Measurements from ENCODE around the gene CACNA1G.

The CACNA1G gene

DNA sequence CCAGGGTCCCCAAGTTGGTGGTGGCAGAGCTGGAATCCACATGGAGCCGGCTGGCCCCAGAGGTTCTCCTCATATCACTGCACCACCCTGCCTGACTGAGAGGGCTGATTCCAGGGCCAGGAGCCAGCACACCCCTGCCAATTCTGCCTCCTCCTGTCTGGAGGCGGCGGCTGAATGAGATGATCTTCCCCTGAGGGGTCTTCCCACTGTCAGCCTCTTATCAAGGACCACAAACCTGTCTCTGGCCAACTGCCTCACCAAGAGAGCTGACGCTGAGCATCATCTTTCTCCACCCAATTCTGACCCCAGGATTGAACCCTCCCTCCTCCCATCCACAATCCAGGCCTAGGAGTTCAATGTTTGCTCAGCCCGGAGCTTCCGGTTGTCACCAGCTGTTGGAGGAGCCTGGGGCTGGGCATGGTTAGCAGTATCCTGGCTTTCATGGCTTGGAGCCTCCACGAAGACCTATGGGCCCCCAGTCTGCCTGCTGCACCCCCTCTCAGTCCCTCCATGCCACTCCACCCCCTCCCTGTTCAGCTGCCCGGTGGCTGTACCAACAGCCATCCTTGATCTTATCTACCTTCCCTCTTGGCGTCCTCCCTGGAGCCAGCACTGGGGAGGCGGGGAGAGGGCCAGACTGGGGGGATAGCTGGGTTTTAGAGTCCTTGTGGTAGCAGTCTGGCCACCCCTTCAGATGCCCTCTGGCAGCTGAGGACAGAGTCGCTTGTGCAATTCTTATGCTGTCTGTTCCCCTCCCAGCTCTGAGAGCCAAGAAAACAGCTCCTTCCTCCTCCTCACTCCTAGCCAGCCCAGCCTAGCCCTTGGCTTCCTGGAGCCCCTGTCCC, 99.7 kb downstream of the CACNA1G start:
- peak; percentile 3 for DNase-seq

DNA sequence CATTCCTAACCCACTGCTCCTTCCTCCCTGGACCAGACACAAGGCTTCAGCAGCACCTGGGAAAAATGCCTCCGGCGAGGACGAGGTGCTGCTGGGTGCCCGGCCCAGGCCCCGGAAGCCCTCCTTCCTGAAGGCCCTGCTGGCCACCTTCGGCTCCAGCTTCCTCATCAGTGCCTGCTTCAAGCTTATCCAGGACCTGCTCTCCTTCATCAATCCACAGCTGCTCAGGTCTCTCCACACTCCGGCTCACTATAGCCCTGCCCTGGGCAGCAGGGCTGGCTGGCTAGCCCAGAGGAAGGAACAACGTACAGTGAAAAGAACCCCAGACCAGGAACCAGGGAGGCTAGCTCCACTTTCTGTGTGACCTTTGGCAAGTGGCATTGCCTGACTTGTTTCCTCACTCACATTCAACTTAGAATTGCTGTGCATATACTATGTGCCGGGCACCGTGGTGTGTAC, 100.4 kb downstream of the CACNA1G start:
- DNase-seq = no peak

DNA sequence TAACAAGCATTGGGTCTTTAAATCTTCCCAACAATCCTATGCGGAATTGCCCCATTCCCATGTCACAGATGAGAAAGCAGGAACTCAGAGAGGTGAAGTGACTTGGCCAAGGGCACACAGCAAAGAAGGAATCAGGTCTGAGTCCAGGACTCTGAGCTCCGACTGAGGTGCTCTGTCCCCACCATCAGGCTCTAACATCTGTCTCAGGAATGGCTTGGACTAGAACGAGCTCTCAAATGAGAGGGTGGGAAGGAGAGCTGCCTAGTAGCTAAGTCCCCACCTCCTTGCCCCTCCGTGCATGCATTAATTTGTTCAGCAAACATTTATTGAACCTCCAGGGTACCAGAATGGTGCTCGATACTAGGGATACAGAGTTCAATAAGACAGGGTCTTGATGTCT, 100.8 kb downstream of the CACNA1G start:
- no peak for DNase-seq

DNA sequence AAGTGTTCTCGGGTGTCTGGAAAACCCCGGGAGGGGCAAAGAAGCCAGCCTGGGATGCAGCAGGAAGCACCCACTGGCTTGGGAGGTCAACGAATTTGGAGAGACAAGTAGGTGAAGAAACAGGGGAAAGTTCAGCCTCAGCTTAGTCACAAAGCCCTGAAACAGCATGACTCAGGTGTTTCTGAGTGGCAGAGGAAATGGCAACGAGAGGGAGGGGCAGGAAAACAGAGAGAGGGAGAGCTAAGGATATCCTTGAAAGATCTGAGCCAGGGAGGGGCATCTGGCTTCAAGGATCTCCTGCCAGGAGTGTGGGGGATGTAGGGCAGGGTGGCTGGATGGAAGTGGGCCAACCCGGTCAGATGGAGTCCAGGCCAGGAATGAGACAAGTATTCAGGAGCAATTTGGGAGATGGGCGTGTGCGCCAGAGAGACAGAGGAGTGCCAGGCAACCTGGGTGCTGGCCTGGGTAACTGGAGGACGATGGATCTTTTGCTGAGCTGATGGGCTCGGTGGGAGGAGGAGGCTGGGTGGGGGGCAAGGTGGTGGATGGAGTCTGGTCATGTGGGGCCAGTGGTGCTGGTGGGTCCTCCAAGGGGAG, 101.4 kb downstream of the CACNA1G start:
- DNase-seq = peak; percentile 81

DNA sequence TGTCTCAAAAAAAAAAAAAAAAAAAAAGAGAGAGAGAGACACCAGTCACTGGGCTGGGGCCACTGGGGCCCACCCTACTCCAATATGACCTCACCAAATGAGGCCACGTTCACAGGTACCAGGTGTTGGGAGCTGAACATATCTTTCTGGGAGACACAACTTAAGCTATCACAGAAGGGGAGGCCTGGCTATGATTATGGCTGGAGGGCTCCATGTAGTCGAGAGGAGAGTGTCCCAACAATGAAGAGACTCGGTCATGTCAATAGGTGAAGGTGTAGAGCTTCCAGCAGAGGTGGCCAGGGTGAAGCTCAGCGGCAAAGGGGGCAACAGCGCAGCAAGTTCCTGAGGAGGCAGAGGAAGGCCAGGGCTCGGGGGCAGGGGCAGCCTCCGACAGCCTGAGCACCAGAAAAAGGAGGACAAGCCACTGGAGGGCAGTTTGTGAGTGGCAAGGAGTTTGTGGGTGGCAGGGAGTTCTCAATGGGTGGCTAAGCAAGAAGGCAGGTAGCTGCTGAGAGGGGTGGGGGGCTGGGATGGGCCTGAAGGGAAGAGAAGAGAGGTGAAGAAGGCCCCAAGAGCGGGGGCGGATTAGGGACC, 102.2 kb downstream of the CACNA1G start:
- DNase-seq = no peak

DNA sequence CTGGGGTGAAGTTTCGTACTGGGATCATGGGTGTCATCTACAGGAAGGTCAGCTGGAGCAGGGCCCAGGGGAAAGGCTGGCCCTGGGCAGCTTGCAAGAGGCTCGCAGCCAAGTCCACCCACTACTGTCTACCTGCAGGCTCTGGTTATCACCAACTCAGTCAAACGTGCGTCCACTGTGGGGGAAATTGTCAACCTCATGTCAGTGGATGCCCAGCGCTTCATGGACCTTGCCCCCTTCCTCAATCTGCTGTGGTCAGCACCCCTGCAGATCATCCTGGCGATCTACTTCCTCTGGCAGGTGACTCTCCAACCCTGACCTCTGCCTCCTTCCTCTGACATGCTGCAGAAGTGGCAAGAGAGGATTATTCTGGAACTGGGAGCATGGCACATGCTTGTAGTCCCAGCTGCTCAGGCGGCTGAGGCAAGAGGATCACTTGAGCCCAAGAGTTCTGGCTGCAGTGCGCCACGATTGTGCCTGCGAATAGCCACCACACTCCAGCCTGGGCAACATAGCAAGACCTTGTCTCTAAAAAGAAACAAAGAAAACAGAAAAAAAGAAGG, 103.4 kb downstream of the CACNA1G start:
- DNase-seq = no peak

DNA sequence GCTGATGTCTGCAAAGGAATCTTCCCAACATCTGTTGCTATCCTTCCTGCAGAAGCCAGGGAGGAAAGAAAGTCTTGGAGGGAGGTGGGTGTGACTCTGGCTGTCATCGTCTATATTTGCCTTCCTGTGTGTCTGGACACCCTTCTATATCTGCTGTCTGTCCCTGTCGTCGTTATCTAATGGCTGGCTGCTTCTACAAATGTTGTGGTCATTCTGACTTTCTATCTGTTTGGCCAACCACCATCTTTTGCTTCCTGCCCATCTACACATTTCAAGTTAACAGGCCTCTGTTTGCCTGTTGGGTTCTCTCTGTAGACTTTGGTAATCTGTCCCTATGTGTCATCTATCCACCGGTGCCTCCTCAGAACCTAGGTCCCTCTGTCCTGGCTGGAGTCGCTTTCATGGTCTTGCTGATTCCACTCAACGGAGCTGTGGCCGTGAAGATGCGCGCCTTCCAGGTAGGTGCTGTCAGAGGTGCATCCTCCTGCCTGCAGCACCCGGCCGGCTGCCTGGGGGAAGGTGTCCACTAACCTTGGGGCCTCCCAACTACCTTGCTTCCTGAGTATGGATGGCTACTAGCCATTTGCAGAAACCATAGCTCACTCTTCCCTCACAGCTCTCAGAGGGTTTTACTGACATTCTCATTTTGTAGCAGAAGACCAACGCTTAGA, 104.4 kb downstream of the CACNA1G start:
- DNase-seq = no peak

DNA sequence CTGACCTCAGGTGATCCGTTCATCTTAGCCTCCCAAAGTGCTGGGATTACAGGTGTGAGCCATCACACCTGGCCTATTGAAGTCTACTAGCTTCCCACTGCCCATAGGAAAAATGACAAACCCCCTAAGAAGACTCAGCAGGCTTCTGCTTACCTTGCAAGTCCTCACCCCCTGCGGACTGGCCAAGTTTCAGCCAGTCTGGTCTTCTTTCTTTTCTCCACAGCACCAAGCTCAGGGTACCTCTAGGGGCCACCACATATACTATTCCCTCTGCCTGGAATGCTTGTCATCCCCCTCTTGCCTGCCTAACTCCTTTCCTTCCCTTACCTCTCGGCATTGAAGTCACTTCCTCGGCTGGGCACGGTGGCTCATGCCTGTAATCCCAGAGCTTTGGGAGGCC, 105.3 kb downstream of the CACNA1G start:
- DNase-seq = no peak

DNA sequence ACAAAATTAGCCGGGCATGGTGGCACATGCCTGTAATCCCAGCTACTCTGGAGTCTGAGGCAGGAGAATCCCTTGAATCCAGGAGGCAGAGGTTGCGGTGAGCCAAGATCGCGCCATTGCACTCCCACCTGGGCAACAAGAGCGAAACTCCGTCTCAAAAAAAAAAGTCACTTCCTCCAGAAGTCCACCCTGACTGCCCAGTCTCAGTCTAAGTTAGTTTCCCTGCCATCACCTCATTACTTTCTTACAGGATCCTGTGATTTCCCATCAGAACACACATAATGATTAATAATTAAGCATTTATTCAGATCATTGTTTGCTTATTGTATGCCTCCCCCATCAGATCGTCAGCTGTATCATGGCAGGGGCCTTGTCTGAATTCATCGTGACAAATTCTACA, 105.8 kb downstream of the CACNA1G start:
- no peak for DNase-seq

DNA sequence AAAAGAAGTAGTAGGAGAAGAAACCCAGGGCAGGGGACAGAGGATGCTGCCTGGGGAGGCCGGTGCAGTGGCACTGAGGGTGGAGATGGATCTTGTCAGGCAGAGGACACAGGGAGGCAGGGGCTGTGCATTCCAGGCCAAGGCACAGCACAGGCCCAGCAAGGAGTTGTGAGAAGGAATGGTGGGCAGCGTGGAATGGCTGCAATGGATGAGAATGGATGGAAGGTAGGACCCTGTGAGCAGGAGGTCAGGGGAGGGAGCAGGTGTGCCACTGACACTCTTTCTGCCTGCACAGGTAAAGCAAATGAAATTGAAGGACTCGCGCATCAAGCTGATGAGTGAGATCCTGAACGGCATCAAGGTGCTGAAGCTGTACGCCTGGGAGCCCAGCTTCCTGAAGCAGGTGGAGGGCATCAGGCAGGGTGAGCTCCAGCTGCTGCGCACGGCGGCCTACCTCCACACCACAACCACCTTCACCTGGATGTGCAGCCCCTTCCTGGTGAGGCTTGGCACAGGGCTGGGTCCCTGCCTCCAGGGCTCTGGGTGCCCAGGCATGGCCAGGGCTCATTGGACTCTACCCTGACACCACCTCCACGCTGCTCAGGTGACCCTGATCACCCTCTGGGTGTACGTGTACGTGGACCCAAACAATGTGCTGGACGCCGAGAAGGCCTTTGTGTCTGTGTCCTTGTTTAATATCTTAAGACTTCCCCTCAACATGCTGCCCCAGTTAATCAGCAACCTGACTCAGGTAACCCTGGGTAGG, 106.9 kb downstream of the CACNA1G start:
- DNase-seq = no peak

DNA sequence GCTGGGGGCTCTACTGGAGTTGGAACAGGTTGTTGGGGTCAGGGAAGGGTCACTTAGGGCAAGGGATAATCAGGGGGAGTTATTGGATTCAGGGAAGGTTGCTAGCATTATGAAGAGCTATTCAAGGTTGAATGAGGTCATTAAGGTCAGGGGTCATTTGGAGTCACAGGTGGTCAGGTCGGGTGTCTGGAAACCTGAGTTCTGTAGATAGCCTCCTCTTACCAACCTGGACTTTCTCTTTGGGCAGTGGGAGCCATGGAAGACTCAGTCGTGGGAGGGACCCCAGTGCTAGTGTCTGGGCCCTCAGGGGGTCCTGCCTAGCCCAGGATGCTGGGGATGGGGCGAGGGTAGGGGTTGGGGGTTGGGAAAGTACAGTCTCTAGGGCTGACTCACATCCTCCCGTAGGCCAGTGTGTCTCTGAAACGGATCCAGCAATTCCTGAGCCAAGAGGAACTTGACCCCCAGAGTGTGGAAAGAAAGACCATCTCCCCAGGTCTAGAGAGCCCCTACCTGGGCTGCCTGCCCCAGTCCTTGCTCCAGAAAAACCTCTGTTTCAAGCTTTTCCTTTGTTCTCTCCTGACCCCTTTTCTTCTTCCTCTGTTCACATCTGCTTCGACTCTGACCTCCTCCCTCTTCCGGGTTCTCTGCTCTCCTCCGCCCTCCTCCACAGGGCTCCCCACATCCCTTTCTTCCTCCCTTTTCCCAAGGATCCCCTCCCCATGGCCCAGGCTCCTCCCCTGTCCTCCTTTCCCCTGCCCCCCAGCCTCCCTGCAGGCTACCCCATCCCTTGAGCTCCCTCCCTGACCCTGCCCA, 107.7 kb downstream of the CACNA1G start:
- DNase-seq = no peak

DNA sequence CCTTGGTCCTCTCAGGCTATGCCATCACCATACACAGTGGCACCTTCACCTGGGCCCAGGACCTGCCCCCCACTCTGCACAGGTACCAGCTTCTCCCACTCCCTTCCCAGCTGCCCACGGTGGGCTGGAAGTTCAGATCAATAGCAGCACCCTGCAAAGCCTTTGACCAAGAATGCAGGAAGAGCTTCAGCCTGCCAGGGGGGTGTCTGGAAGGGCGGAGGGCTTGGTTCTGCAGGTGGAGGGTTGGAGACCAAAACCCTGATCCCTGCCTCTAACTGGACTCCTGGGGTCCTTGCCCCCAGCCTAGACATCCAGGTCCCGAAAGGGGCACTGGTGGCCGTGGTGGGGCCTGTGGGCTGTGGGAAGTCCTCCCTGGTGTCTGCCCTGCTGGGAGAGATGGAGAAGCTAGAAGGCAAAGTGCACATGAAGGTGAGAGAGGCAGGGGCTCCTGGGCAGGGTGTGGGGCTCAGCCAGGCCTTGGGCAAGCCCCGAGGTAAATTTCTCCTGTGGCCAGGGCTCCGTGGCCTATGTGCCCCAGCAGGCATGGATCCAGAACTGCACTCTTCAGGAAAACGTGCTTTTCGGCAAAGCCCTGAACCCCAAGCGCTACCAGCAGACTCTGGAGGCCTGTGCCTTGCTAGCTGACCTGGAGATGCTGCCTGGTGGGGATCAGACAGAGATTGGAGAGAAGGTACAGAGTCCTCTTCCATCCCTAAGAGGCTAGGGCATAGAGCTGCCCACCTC, 108.5 kb downstream of the CACNA1G start:
- no peak for DNase-seq

DNA sequence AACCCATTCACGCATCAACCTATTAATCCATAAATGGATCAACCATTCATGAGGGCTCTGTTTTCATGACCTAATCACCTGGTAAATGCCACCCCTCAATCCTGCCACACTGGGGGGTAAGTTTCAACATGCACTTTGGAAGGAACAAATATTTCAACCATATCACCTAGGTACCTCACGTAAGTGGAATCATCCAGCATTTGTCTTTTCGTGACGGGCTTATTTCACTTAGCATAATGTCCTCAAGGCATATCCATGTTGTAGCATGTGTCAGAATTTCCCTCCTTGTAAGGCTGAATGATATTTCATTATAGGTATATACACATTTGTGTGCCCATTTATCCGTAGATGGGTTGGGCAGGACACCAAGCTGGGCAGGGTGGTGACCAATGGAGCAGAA, 111.6 kb downstream of the CACNA1G start:
- DNase-seq = no peak

DNA sequence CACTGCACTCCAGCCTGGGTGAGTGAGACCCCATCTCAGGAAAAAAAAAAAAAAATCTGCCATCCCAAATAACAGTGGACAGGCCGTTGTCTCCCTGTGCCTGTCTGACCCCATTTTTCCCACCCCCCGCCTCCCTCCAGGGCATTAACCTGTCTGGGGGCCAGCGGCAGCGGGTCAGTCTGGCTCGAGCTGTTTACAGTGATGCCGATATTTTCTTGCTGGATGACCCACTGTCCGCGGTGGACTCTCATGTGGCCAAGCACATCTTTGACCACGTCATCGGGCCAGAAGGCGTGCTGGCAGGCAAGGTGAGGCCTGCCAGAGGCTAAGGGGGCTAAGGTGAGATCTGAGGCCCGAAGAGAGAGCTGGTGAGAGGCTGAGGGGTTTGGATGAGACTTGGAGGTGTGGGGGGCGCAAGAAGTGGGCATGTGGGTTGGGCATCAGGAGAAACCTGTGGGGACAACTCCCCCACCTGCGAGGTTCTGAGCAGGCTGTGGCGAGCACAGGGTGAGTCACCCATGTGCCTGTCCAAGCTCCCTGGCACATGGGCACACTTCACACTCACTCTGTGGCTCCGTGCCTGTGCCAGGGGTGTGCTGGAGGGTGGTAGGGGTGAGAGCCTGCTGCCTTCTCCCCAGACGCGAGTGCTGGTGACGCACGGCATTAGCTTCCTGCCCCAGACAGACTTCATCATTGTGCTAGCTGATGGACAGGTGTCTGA, 112.5 kb downstream of the CACNA1G start:
- no peak for DNase-seq

DNA sequence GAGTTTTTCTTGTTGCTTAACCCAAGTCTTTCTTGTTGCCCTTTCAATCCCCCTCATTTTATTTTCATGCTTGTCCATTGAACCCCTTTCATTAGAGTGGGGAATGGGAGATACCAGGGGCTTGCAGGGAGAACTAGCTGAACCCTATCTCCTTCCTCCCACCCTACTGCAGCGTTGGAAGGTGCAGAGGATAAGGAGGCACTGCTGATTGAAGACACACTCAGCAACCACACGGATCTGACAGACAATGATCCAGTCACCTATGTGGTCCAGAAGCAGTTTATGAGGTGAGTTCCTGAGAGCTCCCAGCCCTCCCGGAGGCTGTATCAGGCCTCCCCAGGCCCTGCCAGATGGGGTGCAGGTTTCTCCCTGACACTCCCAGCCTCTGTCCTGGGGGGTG, 114.7 kb downstream of the CACNA1G start:
- no peak for DNase-seq

DNA sequence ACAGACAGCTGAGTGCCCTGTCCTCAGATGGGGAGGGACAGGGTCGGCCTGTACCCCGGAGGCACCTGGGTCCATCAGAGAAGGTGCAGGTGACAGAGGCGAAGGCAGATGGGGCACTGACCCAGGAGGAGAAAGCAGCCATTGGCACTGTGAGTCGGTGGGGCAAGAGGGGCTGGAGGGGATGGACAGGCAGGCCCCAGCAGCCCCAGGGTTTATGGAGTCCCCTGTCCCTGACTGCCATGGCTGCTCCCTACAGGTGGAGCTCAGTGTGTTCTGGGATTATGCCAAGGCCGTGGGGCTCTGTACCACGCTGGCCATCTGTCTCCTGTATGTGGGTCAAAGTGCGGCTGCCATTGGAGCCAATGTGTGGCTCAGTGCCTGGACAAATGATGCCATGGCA, 115.1 kb downstream of the CACNA1G start:
- peak; percentile 32 for DNase-seq

DNA sequence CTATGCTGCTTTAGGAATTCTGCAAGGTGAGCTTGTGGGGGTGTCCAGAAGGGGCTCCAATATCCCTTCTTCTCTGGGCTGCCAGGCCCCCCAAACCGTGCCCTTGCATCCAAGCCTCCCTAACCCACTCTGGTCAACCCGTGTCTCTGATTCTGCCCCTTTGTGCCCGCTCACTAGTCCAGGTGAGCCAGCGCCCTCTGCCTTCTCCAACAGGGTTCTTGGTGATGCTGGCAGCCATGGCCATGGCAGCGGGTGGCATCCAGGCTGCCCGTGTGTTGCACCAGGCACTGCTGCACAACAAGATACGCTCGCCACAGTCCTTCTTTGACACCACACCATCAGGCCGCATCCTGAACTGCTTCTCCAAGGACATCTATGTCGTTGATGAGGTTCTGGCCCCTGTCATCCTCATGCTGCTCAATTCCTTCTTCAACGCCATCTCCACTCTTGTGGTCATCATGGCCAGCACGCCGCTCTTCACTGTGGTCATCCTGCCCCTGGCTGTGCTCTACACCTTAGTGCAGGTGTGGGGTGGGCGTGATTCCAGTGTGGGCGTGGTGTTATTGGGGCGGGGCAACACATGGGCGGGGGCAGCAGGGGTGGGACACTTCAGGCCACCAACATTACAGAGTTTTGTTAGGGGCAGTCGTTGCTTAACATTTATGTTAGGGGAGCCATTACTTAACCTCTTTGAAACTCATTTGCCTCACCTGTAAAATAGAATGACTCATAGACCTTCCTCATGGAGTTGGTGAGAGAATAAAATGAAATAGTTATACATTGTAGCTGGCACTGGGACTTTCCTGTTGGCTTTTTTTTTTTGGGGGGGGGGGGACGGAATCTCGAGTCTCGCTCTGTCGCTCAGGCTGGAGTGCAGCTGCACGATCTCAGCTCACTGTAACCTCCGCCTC, 115.8 kb downstream of the CACNA1G start:
- DNase-seq = no peak

Data from DMS 273 treated with DMSO at 0.1 percent for 48 hours (cell line).